HFFc6 (cell line): ENCODE measurements around the gene RPP21. TPM values are rescaled to one million over a fixed set of nuclear protein-coding genes. Genes with fewer than 3 reads are reported as not detected.

ENCODE experiments used
- DNase-seq: peaks from one replicate; pipeline ENCODE4 v3.0.0-alpha.2; 2018
- H3K27ac Mint-ChIP-seq: 2 replicates; pipeline ENCODE4 v1.8.0; 2020; ENCODE audit warnings: mild to moderate bottlenecking, mixed read lengths
- H3K27me3 Mint-ChIP-seq: 2 replicates; pipeline ENCODE4 v1.8.0; 2021; ENCODE audit warnings: mild to moderate bottlenecking, moderate library complexity, mixed read lengths; ENCODE audit not compliant: insufficient read depth
- H3K36me3 Mint-ChIP-seq: 2 replicates; pipeline ENCODE4 v1.8.0; 2021; ENCODE audit warnings: low read depth, mixed read lengths
- H3K4me1 Mint-ChIP-seq: 2 replicates; pipeline ENCODE4 v1.8.0; 2020; ENCODE audit warnings: low read depth, mixed read lengths
- H3K4me3 Mint-ChIP-seq: 2 replicates; pipeline ENCODE4 v1.8.0; 2020; ENCODE audit warnings: mild to moderate bottlenecking, moderate library complexity, mixed read lengths
- H3K9me3 Mint-ChIP-seq: 2 replicates; pipeline ENCODE4 v1.8.0; 2020; ENCODE audit warnings: mild to moderate bottlenecking, mixed read lengths
- total RNA-seq, 6 experiments: library from RNA; stranded (reverse); fragmentation: NEBNext Ultra II Directional; extraction: Animal tissue kit (Norgen Biotek cat#: 25700); gene quantifications; 2 replicates in 1 of 6; 3 replicates in 5 of 6; pipeline ENCODE4 v1.2.3, GENCODE V29; 2021
- TF ChIP-seq, protein P1 (sequence below): fragments of 200-600 bp; sonication (generic); IDR thresholded peaks from 2 replicates; pipeline ENCODE4 v1.5.0; 2021; ENCODE audit warnings: antibody characterized with exemption, mild to moderate bottlenecking

The RPP21 gene
- total RNA-seq, 6 experiments from 2014 or later, result 32.3 to 45.9 (median 40.0) TPM

DNA sequence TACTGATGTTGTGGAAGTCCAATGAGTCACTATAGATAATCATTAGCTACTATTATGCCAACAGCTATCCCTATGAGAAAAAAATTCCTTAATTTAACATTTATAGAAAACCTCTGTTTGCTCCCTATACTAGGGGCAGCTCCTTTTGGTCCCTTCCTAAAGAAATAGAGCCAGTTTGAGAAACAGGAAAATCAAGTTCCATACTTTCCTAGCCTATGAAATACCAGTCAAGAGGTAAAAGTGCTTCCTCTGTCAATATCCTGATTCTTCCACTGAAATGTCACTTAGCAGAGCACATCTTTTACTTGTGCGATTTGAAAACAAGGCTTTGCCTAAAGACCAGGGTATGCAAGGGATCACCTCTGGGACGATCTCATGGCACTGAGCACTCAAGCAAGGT lies 32.7 kb upstream of the RPP21 start:
- peaks cover under 1% of the 10 kb centered on the region; the same call in 1 of the 2 replicates for H3K4me1 Mint-ChIP-seq
- no peaks in the 10 kb centered on the region for H3K9me3 Mint-ChIP-seq
- H3K4me3 Mint-ChIP-seq, result no peak overlapping the region
- H3K36me3 Mint-ChIP-seq, result peaks cover 35% of the 10 kb centered on the region
- H3K27me3 Mint-ChIP-seq, result peaks cover 1% of the 10 kb centered on the region
- DNase-seq, result no peak
- TF ChIP-seq, protein P1, sequence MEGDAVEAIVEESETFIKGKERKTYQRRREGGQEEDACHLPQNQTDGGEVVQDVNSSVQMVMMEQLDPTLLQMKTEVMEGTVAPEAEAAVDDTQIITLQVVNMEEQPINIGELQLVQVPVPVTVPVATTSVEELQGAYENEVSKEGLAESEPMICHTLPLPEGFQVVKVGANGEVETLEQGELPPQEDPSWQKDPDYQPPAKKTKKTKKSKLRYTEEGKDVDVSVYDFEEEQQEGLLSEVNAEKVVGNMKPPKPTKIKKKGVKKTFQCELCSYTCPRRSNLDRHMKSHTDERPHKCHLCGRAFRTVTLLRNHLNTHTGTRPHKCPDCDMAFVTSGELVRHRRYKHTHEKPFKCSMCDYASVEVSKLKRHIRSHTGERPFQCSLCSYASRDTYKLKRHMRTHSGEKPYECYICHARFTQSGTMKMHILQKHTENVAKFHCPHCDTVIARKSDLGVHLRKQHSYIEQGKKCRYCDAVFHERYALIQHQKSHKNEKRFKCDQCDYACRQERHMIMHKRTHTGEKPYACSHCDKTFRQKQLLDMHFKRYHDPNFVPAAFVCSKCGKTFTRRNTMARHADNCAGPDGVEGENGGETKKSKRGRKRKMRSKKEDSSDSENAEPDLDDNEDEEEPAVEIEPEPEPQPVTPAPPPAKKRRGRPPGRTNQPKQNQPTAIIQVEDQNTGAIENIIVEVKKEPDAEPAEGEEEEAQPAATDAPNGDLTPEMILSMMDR, result no peak
- no peak overlapping the region for H3K27ac Mint-ChIP-seq

DNA sequence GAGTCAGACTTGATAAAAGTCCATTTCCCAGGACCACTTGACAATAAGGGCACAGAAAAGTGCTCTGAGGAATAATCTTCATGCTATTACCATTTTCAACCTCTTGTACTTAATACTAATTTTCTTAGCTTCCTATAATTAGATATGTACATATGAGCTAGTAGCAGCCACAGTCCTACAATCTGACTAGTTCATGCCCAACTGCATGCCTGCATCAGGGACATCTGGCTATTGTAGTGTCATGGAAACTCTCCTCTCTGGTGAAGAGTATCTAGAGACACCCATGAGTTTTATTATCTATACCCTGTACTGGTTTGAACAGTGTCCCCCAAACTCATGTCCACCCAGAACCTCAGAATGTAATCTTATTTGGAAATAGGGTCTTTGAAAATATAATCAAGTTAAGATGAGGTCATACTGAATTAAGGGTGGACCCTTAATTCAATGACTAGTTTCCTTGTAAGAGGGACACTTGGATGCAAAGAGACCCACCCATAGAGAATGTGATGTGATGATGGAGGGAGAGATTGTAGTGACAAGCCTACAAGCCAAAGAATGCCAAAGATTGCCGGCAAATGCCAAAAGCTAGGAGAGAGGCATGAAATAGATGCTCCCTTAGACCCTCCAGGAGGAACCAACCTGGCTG lies 32.2 kb upstream of the RPP21 start:
- TF ChIP-seq, protein P1, result no peak
- Mint-ChIP-seq H3K36me3 (peaks cover 37% of the 10 kb centered on the region), H3K9me3 (no peaks in the 10 kb centered on the region), H3K27ac (no peak overlapping the region), H3K4me3 (no peak overlapping the region), H3K27me3 (peaks cover 1% of the 10 kb centered on the region), H3K4me1 (peaks cover 4% of the 10 kb centered on the region; the same call in 1 of the 2 replicates)
- no peak for DNase-seq

DNA sequence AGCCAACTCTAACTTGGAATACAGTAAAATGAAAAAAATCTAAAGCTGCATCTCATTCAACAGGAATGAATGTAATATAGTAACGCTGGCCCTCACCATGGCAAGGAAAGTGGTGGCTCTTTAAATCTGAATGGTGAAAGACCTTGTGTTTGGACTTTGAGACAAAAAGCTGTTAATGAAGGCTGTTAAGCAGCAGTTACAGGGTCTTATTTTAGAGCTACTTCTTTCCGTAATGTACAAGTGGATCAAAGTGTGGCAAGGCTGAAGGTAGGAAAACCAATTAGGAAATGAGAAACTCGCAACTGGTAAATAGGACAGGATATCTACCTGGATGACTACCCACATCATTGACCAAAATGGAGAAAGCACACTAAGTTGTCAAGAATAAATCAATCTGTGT lies 29.8 kb upstream of the RPP21 start:
- DNase-seq, result no peak
- TF ChIP-seq, protein P1, result no peak
- no peaks in the 10 kb centered on the region; the same call in 1 of the 2 replicates for H3K27me3 Mint-ChIP-seq
- H3K9me3 Mint-ChIP-seq, result no peaks in the 10 kb centered on the region
- no peak overlapping the region for H3K4me3 Mint-ChIP-seq
- H3K4me1 Mint-ChIP-seq, result peaks cover 19% of the 10 kb centered on the region
- H3K36me3 Mint-ChIP-seq, result peaks cover 37% of the 10 kb centered on the region
- no peak overlapping the region for H3K27ac Mint-ChIP-seq

DNA sequence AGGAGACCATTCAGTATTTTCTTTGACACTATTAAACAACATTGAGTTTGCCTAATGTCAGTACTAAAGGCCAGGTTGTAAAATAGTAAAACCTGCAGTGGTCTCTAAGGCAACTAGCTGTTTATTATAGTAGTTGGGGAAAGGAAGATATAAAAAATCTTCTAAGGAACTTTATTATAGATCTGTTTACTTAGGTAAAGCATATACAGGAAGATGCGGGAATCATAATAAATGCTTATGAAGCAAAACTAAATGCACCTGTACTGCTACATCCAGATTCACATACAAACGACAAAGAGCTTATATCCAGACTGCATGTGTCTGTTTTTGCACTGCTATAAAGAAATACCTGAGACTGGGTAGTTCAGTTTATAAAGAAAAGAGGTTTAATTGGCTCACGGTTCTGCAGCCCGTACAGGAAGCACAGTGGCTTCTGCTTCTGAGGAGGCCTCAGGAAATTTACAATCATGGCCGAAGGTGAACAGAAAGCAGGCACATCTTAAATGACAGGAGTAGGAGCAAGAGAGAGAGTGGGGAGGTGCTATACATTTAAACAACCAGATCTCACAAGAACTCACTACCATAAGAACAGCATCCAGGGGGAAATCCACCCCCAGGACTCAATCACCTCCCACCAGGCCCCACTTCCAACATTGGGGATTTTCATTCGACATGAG lies 26.9 kb upstream of the RPP21 start:
- H3K36me3 Mint-ChIP-seq, result peaks cover 39% of the 10 kb centered on the region
- H3K4me3 Mint-ChIP-seq, result no peak overlapping the region
- TF ChIP-seq, protein P1, result no peak
- H3K27me3 Mint-ChIP-seq, result no peaks in the 10 kb centered on the region; the same call in 1 of the 2 replicates
- no peak overlapping the region for H3K27ac Mint-ChIP-seq
- peaks cover 47% of the 10 kb centered on the region for H3K4me1 Mint-ChIP-seq
- DNase-seq, result no peak
- no peaks in the 10 kb centered on the region for H3K9me3 Mint-ChIP-seq

DNA sequence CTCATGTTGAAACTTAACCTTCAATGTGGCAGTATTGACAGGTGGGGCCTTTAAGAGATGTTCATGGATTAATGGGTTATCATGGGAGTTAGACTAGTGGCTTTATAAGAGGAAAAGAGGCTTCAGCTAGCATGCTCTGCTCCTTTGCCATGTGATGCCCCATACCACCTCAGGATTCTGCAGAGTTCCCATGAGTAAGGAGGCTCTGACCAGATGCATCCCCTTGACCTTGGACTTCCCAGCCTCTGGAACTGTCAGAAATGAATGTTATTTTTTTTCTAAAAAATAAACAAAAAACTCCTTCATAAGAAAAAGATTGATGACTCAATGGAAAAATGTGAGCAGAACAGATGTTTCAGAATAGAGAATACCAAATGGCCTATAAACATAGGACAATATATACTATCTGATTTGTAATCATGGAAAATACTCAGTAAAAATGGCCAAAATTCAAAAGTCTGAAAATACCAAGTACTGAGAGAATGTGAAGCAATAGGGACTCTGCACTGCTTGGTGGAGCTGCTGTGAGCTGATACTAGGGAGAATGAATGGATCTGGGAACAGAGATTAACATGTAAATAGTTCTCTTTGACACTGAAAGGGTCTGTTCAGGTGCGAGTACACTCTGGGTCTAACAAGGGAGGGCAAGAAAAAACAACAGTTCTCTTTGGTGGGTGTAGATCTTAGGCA lies 25.7 kb upstream of the RPP21 start:
- peaks cover 34% of the 10 kb centered on the region for H3K36me3 Mint-ChIP-seq
- H3K9me3 Mint-ChIP-seq, result no peaks in the 10 kb centered on the region
- DNase-seq, result no peak
- TF ChIP-seq, protein P1, result no peak
- H3K27ac Mint-ChIP-seq, result peak overlapping the region; percentile 37
- H3K4me3 Mint-ChIP-seq, result no peak overlapping the region
- peaks cover 59% of the 10 kb centered on the region for H3K4me1 Mint-ChIP-seq
- H3K27me3 Mint-ChIP-seq, result no peaks in the 10 kb centered on the region; the same call in 1 of the 2 replicates
